Measurements from ENCODE around the gene DHX15.

DNA sequence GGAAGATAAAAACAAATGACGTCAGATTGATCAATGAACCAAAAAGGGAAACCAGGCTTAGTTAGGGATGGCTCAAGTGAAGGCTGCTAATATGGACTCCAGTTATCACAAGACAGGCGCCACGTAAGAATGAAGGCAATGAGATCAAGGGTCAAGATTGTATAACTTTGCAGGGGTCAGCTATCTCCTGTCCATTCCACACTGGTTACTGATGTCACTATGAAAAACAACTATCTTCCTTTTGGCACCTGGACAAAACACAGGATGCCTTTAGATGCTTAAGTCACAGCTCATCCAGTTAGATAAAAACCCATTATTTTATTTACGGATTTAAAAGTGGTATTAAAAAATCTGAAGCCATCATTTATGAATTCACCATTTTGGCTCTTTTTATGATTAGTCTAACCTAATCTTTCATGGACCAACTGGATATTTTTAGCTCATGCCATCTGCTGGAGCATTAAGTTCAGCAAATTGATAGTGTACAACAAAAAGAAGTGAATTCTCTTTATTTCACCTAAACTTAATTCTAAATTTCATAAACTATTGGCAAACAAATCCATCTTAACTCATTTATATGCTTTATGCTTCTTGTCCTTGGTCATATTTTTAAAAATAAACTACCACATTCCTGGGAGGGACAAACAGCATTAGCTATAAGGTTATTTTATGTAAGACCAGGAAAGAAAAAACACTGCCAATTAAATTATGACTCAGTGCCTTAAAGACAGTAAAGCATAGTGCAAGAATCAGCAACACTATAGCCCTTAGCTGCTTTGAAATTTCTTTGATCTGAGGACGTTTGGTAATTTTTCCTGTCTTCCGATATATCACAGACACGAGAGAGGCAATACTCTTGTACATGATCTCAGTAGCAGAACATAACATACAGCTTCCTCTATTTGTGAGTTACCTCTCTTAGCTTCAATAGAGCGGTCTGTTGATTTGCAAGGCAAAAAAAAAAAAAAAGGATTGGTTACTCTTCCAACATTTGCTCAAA is 27.0 kb downstream of the DHX15 start:
- TF ChIP-seq, protein P1, sequence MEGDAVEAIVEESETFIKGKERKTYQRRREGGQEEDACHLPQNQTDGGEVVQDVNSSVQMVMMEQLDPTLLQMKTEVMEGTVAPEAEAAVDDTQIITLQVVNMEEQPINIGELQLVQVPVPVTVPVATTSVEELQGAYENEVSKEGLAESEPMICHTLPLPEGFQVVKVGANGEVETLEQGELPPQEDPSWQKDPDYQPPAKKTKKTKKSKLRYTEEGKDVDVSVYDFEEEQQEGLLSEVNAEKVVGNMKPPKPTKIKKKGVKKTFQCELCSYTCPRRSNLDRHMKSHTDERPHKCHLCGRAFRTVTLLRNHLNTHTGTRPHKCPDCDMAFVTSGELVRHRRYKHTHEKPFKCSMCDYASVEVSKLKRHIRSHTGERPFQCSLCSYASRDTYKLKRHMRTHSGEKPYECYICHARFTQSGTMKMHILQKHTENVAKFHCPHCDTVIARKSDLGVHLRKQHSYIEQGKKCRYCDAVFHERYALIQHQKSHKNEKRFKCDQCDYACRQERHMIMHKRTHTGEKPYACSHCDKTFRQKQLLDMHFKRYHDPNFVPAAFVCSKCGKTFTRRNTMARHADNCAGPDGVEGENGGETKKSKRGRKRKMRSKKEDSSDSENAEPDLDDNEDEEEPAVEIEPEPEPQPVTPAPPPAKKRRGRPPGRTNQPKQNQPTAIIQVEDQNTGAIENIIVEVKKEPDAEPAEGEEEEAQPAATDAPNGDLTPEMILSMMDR (conservative IDR thresholded peaks at IDR 0.05; ENCODE audit: low read depth in 2 of 2), result no peak
- no peak for TF ChIP-seq REST (IDR thresholded peaks at IDR 0.05; ENCODE audit: unreplicated experiment)

Data from GM23338 (cell line).